WTC11 (cell line): ENCODE results near the gene ZNF80.

ENCODE experiments used
- ETV6 ChIP-seq: sonication (generic); formaldehyde crosslinking; IDR thresholded peaks from 2 replicates; pipeline ENCODE4 v1.8.1; 2022; ENCODE audit warnings: mild to moderate bottlenecking, missing genetic modification reagents
- SP1 ChIP-seq: sonication (generic); formaldehyde crosslinking; conservative IDR thresholded peaks from 2 replicates; pipeline ENCODE4 v1.8.1; 2022; ENCODE audit warnings: missing genetic modification reagents

DNA sequence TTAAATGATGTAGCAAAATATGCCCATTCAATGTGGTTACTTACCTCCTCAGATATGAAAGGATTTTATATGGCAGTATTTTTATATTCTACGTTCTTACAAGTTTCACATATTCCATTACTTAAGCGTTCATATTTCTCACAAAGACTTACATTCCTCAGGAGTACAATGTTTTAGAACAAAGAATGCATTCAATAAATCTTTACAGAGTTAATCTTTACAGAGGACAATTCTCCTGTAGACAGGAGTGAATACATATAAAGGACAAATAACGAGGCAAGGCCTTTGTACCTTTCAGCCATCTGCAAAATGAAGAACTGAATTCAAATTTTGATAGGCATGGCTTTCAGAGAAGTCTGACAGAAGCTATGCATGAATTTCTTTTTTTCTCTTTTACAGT lies 1.9 kb downstream of the ZNF80 start:
- TF ChIP-seq ETV6 (CRISPR knock-in tag) (no peak), SP1 (CRISPR knock-in tag) (no peak)
